ENCODE results near the gene PXDN.

The PXDN gene

DNA sequence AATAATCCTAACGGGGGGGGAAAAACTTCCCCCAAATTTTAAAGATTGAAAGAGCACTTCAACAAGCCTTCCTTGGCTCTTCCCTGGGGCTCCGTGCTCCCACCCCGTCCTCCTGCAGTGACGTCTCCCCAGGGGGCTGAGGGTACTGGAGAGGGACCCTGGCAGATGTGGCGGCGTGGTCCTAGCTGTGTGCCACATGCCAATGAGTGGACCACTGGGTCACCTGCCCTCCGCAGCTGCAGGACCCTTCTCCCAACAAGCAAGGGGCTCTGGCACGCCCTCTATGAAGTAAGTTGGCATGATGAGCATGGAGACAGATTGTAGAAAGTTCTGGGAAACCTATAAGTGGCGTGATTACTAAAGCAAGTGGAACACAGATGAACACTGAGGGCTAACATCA is 46.7 kb downstream of the PXDN start (continued):
- TF ChIP-seq, protein P1, sequence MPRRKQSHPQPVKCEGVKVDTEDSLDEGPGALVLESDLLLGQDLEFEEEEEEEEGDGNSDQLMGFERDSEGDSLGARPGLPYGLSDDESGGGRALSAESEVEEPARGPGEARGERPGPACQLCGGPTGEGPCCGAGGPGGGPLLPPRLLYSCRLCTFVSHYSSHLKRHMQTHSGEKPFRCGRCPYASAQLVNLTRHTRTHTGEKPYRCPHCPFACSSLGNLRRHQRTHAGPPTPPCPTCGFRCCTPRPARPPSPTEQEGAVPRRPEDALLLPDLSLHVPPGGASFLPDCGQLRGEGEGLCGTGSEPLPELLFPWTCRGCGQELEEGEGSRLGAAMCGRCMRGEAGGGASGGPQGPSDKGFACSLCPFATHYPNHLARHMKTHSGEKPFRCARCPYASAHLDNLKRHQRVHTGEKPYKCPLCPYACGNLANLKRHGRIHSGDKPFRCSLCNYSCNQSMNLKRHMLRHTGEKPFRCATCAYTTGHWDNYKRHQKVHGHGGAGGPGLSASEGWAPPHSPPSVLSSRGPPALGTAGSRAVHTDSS (tag by site-specific recombination; IDR thresholded peaks at IDR 0.05) = no peak
- no peak for TF ChIP-seq ZNF560 (tag by site-specific recombination; IDR thresholded peaks at IDR 0.05; ENCODE audit: borderline replicate concordance)
- TF ChIP-seq ZNF391 (tag by site-specific recombination; IDR thresholded peaks at IDR 0.05; ENCODE audit: borderline replicate concordance, low read depth) = no peak
- TF ChIP-seq, protein P2, sequence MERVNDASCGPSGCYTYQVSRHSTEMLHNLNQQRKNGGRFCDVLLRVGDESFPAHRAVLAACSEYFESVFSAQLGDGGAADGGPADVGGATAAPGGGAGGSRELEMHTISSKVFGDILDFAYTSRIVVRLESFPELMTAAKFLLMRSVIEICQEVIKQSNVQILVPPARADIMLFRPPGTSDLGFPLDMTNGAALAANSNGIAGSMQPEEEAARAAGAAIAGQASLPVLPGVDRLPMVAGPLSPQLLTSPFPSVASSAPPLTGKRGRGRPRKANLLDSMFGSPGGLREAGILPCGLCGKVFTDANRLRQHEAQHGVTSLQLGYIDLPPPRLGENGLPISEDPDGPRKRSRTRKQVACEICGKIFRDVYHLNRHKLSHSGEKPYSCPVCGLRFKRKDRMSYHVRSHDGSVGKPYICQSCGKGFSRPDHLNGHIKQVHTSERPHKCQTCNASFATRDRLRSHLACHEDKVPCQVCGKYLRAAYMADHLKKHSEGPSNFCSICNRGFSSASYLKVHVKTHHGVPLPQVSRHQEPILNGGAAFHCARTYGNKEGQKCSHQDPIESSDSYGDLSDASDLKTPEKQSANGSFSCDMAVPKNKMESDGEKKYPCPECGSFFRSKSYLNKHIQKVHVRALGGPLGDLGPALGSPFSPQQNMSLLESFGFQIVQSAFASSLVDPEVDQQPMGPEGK (tag by site-specific recombination; IDR thresholded peaks at IDR 0.05) = no peak

DNA sequence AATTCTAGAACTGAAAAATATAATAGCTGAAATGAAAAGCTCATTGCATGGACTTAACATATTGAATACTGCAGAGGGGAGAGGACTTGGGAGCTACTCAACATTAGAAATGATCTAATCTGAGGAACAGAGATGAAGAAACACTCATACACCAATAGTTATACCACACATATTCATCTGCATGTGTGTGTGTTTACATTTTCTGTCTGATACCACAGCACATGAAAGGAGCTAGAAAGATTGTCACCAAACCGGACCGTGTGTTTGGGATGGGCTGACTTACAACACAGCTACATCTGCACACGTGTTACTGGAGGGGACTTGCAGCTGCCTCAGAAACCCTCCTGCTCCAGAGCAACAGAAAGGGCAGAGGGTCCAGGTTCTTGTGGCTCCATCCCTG is 47.8 kb downstream of the PXDN start:
- Histone ChIP-seq H3K27ac (ENCODE audit: extremely low read depth, low read depth, low read length) (no peak overlapping the region), H3K9me3 (ENCODE audit: control insufficient read depth, insufficient read depth, low read depth, low read length) (no peaks in the 10 kb centered on the region), H3K36me3 (ENCODE audit: control insufficient read depth in 2 of 2, insufficient read depth in 1 of 2, low read length in 2 of 2) (peaks cover 0 to 10% of the 10 kb centered on the region in 2 experiments; a peak in 1 of 3 replicates), H3K4me1 (ENCODE audit: control insufficient read depth, insufficient read depth, low read length) (no peaks in the 10 kb centered on the region), H3K4me3 (ENCODE audit: low read depth, low read length) (no peak overlapping the region)
- CTCF ChIA-PET = interaction anchor here (1.4 kb wide), 1 partner anchor 73 kb away, joined by 4 read pairs; no protein-coding TSS in a partner anchor
- POLR2A ChIA-PET = no interaction called here
- TF ChIP-seq ZNF843 (tag by site-specific recombination; IDR thresholded peaks at IDR 0.05) (no peak), BCL11A (tag by site-specific recombination; IDR thresholded peaks at IDR 0.05; ENCODE audit: low read depth) (no peak), ZNF560 (tag by site-specific recombination; IDR thresholded peaks at IDR 0.05; ENCODE audit: borderline replicate concordance) (no peak), ZNF433 (tag by site-specific recombination; IDR thresholded peaks at IDR 0.05; ENCODE audit: low read depth) (no peak), ZNF571 (tag by site-specific recombination; IDR thresholded peaks at IDR 0.05) (no peak)
- TF ChIP-seq, protein P3, sequence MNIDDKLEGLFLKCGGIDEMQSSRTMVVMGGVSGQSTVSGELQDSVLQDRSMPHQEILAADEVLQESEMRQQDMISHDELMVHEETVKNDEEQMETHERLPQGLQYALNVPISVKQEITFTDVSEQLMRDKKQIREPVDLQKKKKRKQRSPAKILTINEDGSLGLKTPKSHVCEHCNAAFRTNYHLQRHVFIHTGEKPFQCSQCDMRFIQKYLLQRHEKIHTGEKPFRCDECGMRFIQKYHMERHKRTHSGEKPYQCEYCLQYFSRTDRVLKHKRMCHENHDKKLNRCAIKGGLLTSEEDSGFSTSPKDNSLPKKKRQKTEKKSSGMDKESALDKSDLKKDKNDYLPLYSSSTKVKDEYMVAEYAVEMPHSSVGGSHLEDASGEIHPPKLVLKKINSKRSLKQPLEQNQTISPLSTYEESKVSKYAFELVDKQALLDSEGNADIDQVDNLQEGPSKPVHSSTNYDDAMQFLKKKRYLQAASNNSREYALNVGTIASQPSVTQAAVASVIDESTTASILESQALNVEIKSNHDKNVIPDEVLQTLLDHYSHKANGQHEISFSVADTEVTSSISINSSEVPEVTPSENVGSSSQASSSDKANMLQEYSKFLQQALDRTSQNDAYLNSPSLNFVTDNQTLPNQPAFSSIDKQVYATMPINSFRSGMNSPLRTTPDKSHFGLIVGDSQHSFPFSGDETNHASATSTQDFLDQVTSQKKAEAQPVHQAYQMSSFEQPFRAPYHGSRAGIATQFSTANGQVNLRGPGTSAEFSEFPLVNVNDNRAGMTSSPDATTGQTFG (tag by site-specific recombination; IDR thresholded peaks at IDR 0.05; ENCODE audit: borderline replicate concordance) = no peak

GRCh38 chr2:1694371-1695271 is 49.7 kb downstream of the PXDN start:
- Histone ChIP-seq H3K4me1 (ENCODE audit: control insufficient read depth, insufficient read depth, low read length) (no peaks in the 10 kb centered on the region), H3K9me3 (ENCODE audit: control insufficient read depth, insufficient read depth, low read depth, low read length) (no peaks in the 10 kb centered on the region), H3K27ac (ENCODE audit: extremely low read depth, low read depth, low read length) (no peak overlapping the region), H3K36me3 (ENCODE audit: control insufficient read depth in 2 of 2, insufficient read depth in 1 of 2, low read length in 2 of 2) (peaks cover 0 to 22% of the 10 kb centered on the region in 2 experiments; a peak in 1 of 3 replicates), H3K4me3 (ENCODE audit: low read depth, low read length) (no peak overlapping the region)
- POLR2A ChIA-PET = no interaction called here
- CTCF ChIA-PET = no interaction called here
- no peak for TF ChIP-seq ZNF24 (tag by site-specific recombination; IDR thresholded peaks at IDR 0.05)
- TF ChIP-seq ZNF768 (tag by site-specific recombination; IDR thresholded peaks at IDR 0.05) = no peak
- no peak for TF ChIP-seq ZNF48 (tag by site-specific recombination; IDR thresholded peaks at IDR 0.05)
- no peak for TF ChIP-seq CTCF (tag by site-specific recombination; IDR thresholded peaks at IDR 0.05)
- TF ChIP-seq ZNF624 (tag by site-specific recombination; IDR thresholded peaks at IDR 0.05) = no peak
- no peak for TF ChIP-seq ZNF404 (tag by site-specific recombination; IDR thresholded peaks at IDR 0.05)
- TF ChIP-seq, protein P4, sequence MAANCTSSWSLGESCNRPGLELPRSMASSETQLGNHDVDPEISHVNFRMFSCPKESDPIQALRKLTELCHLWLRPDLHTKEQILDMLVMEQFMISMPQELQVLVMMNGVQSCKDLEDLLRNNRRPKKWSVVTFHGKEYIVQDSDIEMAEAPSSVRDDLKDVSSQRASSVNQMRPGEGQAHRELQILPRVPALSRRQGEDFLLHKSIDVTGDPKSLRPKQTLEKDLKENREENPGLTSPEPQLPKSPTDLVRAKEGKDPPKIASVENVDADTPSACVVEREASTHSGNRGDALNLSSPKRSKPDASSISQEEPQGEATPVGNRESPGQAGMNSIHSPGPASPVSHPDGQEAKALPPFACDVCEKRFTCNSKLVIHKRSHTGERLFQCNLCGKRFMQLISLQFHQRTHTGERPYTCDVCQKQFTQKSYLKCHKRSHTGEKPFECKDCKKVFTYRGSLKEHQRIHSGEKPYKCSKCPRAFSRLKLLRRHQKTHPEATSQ (tag by site-specific recombination; IDR thresholded peaks at IDR 0.05) = no peak

Data from HEK293 (cell line).